ENCODE measurements around the gene KIRREL3.

KIRREL3 gene

DNA sequence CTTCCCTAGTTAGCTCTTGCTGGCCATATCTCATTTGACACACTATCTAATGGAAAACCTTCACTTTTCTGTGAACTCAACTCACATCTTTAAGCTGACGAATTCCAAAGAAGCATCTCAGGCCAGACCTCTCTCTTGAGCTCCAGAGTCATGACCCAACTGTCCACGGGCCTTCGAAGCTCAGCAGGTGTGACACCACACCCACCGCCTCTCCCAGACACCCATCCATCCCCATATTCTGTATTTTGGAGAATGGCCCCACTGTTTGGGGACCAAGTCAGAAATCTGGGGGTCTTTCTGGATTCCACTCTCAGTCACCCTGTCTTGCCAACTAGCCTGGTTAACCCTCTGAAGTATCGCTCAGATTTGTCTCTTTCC lies 519.3 kb downstream of the KIRREL3 start:
- Histone ChIP-seq H3K4me1 (ENCODE audit: insufficient read depth, low read length) (peaks cover 4% of the 10 kb centered on the region; the same call in 1 of the 2 replicates), H3K36me3 (ENCODE audit: insufficient read depth, low read length) (no peaks in the 10 kb centered on the region), H3K9ac (ENCODE audit: low read depth, low read length) (no peak overlapping the region), H3K9me3 (ENCODE audit: control insufficient read depth, insufficient read depth, low read length) (no peaks in the 10 kb centered on the region)

DNA sequence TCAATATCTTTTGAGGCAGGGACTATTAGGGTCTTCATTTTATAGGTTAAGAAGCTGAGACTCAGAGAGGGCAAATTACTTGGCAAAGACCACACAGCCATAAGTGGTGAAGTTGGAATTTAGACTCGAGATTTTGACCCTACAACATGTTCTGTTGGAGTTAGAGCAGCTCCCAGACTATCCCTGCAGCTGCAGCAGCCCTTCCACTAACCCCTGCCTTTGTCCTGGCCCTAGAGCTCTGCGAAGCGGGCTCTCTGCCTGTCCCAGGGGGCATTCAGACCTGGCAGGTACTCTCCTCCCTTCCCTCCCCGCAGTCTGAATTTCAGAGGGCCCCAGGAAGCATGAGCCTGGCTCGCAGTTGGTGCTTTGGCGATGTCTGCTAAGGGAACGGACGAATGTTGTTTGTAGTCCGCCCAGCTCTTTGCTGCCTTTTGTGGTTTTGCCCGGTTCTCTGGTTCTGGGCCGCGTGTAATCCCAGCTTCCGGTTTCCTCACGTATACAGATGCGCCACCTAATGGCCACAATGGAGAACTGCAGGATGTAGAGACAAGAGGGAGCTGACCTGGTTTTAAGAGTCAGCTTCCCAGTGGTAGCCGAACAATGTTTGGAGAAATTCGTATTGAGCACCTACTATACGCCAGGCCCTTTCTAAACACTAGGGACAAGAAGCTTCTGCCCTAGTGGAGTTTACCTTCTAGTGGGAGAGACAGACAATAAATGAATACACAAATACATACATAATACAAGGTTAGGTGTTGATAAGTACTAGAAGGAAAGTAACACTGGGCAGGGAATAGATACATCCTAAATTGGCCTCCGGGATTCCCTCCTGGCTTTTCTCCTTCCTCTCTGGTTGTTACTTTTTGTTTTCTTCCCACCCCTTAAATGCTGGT lies 519.9 kb downstream of the KIRREL3 start:
- Histone ChIP-seq H3K9me3 (ENCODE audit: control insufficient read depth, insufficient read depth, low read length) (no peaks in the 10 kb centered on the region), H3K9ac (ENCODE audit: low read depth, low read length) (no peak overlapping the region), H3K4me1 (ENCODE audit: insufficient read depth, low read length) (peaks cover 4% of the 10 kb centered on the region; the same call in 1 of the 2 replicates), H3K36me3 (ENCODE audit: insufficient read depth, low read length) (no peaks in the 10 kb centered on the region)

DNA sequence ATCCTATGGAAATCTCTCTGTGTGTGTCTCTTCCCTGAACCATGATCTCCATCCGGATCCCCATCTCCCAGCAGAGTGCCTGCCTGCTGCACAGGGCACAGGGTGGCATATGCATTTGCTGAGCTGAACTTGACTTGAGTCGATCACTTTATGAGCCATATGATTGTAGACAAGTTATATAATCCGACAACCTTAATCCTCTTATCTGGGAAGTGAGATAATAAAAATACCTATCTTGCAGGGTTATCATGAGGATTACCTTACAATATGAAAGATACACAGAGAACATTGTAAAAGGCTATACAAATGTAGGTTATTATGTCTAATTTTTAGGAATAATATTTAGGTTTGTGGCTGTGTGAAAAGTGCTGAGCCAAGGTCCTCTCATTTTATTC lies 520.6 kb downstream of the KIRREL3 start:
- Histone ChIP-seq H3K9ac (ENCODE audit: low read depth, low read length) (no peak overlapping the region), H3K9me3 (ENCODE audit: control insufficient read depth, insufficient read depth, low read length) (no peaks in the 10 kb centered on the region), H3K36me3 (ENCODE audit: insufficient read depth, low read length) (no peaks in the 10 kb centered on the region), H3K4me1 (ENCODE audit: insufficient read depth, low read length) (peaks cover 4% of the 10 kb centered on the region; the same call in 1 of the 2 replicates)

DNA sequence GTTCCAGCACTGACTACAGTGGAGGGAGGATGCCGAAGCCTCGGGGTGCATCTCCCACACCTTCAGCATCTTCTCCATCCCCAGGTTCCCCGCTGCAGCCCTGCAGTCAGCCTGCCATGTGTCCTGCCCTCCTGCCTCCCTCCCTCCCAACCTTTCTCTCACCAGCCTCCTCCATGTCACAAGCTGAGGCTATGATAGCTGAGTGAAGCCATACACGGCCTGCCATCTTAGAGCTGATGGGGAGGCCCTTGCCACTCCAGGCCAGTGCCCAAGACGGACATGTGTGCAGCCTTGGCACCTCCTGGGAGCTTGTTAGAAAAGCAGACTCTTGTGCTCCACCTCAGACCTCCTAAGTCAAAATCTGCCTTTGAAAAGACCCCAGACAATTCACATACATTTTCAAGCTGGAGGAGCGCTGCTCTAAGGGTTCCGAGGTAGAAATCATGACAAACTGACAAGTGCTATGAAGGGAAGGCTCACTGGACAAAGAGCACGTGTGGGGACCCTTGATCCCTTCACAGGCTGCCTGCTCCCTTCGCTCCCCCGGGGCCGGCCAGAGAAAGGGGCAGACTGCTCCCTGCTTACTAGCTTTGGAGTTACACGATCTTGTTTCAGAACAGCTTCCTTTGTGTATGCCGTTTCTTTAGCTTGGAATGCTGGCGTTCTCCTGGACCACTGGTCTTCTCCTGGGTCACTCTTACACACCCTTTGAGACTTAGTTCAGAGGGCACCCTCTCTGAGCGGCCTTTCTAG lies 521.2 kb downstream of the KIRREL3 start:
- H3K4me1 ChIP-seq (ENCODE audit: insufficient read depth, low read length), result peaks cover 4% of the 10 kb centered on the region; the same call in 1 of the 2 replicates
- H3K9me3 ChIP-seq (ENCODE audit: control insufficient read depth, insufficient read depth, low read length), result no peaks in the 10 kb centered on the region
- H3K9ac ChIP-seq (ENCODE audit: low read depth, low read length), result no peak overlapping the region
- H3K36me3 ChIP-seq (ENCODE audit: insufficient read depth, low read length), result no peaks in the 10 kb centered on the region

DNA sequence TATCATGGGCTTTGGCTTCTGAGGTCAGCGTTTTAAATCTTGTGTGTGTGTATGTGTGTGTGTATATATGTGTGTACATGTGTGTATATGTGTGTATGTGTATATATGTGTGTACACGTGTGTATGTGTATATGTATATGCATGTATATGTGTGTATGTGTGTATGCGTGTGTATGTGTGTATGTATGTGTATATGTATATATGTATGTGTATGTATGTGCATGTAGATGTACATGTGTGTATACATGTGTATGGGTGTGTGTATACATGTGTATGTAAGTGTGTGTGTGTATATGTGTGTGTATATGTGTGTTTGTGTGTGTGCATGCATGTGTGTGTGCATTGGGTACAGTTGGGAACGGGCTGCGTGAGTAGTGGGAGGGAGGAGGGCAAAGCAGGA lies 522.1 kb downstream of the KIRREL3 start:
- Histone ChIP-seq H3K36me3 (ENCODE audit: insufficient read depth, low read length) (no peaks in the 10 kb centered on the region), H3K4me1 (ENCODE audit: insufficient read depth, low read length) (peaks cover 4% of the 10 kb centered on the region; the same call in 1 of the 2 replicates), H3K9me3 (ENCODE audit: control insufficient read depth, insufficient read depth, low read length) (no peaks in the 10 kb centered on the region), H3K9ac (ENCODE audit: low read depth, low read length) (no peak overlapping the region)

DNA sequence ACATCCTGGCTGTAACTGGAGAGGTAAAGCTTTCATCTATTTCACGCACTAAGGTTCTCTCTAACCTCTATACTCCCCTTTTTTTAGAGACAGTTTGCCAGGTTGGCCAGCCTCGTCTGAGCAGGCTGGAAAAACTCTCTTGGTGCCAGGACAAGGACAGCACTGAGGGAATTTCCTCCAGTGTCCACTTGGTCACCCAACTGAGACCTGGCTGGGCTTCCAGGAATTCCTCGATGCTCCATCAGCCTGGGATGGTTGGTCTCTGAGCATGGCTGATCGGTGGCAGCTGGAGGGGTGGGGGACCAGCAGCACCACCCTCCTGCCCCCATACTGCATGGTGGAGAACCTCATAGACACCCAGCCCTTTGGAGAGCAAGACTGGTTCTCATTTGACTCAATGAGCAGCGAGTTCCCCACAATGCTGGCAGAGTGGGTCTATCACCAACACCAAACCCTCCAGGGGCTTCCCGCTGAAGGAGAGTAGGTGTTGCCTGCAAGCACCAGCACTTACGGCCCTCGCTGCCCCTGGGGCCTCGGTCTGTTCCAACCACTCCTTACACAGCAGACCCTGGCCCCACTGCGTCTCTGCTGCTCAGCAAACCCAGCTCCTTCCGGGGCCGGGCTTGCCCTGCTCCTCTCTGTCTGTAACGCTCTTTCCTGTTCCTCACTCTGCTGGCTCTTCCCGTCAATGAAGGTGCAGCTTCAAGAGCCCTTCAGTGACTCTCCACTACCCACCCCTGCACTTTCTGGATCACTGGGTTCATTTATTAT lies 522.9 kb downstream of the KIRREL3 start:
- peaks cover 4% of the 10 kb centered on the region; the same call in 1 of the 2 replicates for H3K4me1 ChIP-seq (ENCODE audit: insufficient read depth, low read length)
- H3K9ac ChIP-seq (ENCODE audit: low read depth, low read length), result no peak overlapping the region
- H3K9me3 ChIP-seq (ENCODE audit: control insufficient read depth, insufficient read depth, low read length), result no peaks in the 10 kb centered on the region
- H3K36me3 ChIP-seq (ENCODE audit: insufficient read depth, low read length), result no peaks in the 10 kb centered on the region

DNA sequence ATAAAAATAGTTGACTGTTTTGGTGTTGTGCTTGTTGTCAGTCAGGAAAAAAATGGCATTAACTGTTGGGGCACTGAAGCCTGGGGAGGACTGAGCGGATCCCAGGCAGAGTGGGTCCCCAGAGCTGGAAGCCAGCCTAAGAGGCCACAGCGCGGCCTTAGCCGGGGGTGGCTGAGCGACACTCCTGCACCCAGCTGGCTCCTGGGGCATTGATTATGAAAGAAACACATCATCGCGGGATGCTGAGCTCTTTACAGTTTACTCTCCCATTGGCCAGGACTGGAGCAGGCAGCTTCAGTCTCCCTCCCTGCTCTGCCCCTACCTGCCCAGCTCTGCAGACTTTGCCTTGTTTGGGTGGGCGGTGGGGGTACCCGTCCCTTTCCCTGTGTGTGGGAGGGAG lies 523.6 kb downstream of the KIRREL3 start:
- Histone ChIP-seq H3K4me1 (ENCODE audit: insufficient read depth, low read length) (peaks cover 4% of the 10 kb centered on the region; the same call in 1 of the 2 replicates), H3K9me3 (ENCODE audit: control insufficient read depth, insufficient read depth, low read length) (no peaks in the 10 kb centered on the region), H3K9ac (ENCODE audit: low read depth, low read length) (no peak overlapping the region), H3K36me3 (ENCODE audit: insufficient read depth, low read length) (no peaks in the 10 kb centered on the region)

DNA sequence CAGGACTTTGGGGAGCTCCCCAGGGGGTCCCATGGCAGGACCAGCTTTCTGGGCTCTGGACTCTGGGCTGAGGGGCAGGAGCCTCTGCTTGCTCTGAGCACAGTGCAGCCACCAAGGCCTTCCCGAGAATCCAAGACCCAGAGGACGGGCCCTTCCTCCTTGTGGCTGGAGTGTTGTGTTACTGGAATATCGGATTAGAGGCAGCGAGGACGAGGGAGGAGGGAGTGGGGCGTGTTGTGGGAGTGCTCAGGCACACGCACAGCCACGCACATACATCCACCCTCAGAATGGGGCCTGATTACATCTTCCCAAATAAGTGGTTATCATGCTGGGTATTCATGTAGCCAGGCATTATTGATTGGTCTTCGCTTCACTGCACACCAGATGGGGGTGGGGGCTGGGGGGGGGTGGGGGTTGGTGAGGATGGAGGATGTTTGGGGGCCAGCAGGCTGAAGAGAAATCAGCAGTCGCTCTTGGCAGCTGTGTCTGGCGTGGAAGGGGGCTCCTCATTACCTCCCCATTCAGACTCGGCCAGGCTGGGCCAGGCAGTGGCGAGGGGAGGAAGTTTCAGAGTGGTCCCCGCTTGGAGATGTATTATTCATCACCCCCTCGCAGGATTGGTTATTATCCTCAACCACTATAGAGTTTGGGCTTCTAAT lies 524.2 kb downstream of the KIRREL3 start:
- Histone ChIP-seq H3K4me1 (ENCODE audit: insufficient read depth, low read length) (peaks cover 4% of the 10 kb centered on the region; the same call in 1 of the 2 replicates), H3K9me3 (ENCODE audit: control insufficient read depth, insufficient read depth, low read length) (no peaks in the 10 kb centered on the region), H3K36me3 (ENCODE audit: insufficient read depth, low read length) (no peaks in the 10 kb centered on the region), H3K9ac (ENCODE audit: low read depth, low read length) (no peak overlapping the region)

DNA sequence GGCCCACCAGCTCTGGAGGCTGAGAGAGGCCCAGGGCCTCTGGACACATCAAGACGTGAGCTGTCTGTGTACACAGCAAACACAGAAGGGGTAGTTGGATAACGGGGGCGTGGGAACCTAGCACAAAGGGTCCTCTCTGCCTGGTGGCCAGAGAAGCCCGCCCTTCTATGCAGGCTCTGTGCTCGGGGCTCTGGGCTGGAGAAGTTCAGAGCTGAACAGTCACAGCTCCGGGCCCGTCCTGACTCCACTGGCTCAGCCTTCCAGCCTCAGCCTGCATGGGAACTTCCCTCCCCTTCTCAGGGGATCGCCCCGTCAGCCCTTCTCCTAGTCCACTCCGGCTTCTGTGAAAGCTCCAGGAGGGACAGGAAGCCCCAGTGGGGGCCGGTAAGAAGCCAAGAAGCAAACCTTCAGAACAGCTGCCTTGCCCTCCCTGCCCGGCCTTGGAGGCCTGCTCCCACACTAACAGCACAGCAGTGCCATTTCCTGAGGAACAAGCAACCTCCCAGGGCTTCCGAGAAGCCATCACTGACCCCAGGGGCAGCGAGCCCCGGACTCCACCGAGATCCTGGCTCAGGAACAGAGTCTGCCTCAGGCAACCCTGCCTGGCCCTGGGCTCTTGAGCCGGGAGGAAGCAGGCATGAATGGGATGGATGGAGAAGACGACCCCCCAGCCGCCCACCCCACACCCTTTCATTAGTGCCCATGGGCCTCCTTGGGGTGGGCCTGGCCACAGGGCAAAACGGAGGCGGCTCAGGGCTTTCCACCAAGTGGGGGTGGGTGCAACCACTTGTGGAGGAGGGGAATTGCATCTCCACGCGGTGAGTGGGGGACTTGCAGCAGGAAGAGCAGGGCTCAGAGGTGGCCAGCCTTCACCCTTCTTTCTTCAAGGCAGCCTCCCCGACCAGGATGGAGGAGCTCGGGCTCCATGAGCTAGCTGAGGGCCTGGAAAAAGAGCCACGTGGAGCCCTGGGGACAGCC lies 525.3 kb downstream of the KIRREL3 start:
- Histone ChIP-seq H3K9ac (ENCODE audit: low read depth, low read length) (no peak overlapping the region), H3K9me3 (ENCODE audit: control insufficient read depth, insufficient read depth, low read length) (no peaks in the 10 kb centered on the region), H3K36me3 (ENCODE audit: insufficient read depth, low read length) (no peaks in the 10 kb centered on the region), H3K4me1 (ENCODE audit: insufficient read depth, low read length) (peaks cover under 1% of the 10 kb centered on the region; the same call in 1 of the 2 replicates)

DNA sequence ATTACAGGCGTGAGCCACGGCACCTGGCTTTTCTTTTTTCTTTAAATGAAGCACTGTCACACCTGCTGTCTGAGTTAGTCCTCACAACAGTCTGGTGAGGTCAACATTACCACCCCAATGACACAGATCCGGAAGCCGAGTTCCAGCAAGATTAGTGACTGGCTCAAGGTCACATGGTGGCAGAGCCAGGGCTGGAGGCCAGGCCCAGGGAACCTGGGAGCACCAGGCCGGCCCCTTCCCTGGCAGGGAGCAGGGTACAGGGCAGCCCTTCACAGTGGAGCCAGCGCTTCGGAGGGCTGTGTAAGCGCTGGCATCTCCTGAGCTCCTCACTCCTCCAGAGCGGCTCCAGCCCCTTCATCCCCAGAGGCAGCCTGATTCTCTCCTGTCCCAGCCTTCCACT lies 526.4 kb downstream of the KIRREL3 start:
- no peak overlapping the region for H3K9ac ChIP-seq (ENCODE audit: low read depth, low read length)
- no peaks in the 10 kb centered on the region; the same call in 1 of the 2 replicates for H3K4me1 ChIP-seq (ENCODE audit: insufficient read depth, low read length)
- no peaks in the 10 kb centered on the region for H3K9me3 ChIP-seq (ENCODE audit: control insufficient read depth, insufficient read depth, low read length)
- no peaks in the 10 kb centered on the region for H3K36me3 ChIP-seq (ENCODE audit: insufficient read depth, low read length)

DNA sequence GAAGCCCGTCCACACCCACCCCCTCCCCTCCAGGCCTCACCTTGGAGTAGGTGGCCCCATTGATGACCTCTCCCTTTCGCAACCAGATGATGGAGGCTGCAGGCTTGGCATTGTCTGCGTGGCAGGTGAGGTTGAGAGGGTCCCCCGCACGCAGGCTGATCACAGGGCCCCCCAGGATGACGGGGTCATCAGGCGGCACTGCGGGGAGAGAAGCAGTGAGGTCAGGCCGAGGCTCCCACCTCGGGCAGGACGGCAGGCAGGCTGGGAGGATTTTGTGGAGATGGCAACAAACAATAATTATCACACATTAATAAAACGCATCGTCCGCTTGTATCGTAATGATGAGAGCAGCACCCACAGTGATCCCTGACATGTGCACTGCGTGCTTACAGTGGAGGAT lies 527.3 kb downstream of the KIRREL3 start:
- peaks cover 2% of the 10 kb centered on the region; the same call in 1 of the 2 replicates for H3K4me1 ChIP-seq (ENCODE audit: insufficient read depth, low read length)
- no peaks in the 10 kb centered on the region for H3K36me3 ChIP-seq (ENCODE audit: insufficient read depth, low read length)
- H3K9ac ChIP-seq (ENCODE audit: low read depth, low read length), result no peak overlapping the region
- H3K9me3 ChIP-seq (ENCODE audit: control insufficient read depth, insufficient read depth, low read length), result no peaks in the 10 kb centered on the region

DNA sequence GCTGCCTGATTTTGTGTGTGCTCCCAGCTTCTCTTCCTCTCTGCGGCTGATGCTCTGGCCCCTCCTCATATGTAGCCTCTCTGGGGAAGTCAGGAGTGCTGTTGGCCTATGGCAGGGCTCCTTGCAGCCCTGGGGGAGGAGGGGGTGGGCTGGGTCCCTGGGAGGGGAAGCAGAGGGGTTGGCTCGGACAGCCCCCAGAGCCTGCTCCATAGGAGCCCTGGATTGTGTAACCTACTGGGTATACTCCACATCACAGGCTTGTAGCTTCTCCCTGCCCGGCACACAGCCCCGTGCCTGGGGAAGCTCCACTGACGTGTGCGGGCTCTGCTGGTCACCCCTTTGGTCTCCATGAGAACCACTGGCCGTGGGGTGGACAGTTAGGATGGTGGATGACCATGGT lies 531.3 kb downstream of the KIRREL3 start:
- peaks cover 17% of the 10 kb centered on the region; the same call in 1 of the 2 replicates for H3K4me1 ChIP-seq (ENCODE audit: insufficient read depth, low read length)
- H3K36me3 ChIP-seq (ENCODE audit: insufficient read depth, low read length), result no peaks in the 10 kb centered on the region
- H3K9me3 ChIP-seq (ENCODE audit: control insufficient read depth, insufficient read depth, low read length), result no peaks in the 10 kb centered on the region
- no peak overlapping the region for H3K9ac ChIP-seq (ENCODE audit: low read depth, low read length)

DNA sequence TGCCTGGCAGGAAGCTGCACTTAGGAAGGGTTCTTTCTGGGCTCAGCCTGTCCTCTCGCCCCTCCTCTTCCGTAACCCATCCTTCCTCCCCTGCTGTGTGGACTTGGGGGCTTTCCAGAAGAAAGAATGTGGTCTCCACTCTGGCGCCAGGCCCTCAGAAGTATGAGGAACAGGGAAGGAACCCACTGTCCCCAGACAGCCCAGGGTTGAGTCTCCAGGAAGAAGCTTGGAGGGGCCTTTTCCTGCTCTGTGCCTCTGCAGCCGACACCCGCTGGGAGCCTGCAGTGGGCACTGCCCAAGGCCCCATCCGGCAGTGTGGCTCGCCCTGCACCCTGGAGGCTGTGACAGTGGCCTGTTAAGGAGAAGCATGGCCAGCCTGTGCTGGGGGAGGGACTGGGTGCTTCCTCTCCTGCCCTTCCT lies 532.5 kb downstream of the KIRREL3 start:
- Histone ChIP-seq H3K36me3 (ENCODE audit: insufficient read depth, low read length) (no peaks in the 10 kb centered on the region), H3K9ac (ENCODE audit: low read depth, low read length) (no peak overlapping the region), H3K4me1 (ENCODE audit: insufficient read depth, low read length) (peaks cover 17% of the 10 kb centered on the region; the same call in 1 of the 2 replicates), H3K9me3 (ENCODE audit: control insufficient read depth, insufficient read depth, low read length) (no peaks in the 10 kb centered on the region)
